IPS-15b (cell line): Measurements from ENCODE around the gene UQCR10.
A peak's percentile ranks its signal among the peaks of the same experiment; 100 is the strongest.

ENCODE experiments used
- H3K27me3 ChIP-seq: one replicate; pipeline ENCODE4 v1.6.1; 2013; ENCODE audit warnings: low read length; ENCODE audit not compliant: control insufficient read depth, insufficient read depth
- H3K36me3 ChIP-seq: one replicate; pipeline ENCODE4 v1.6.1; 2013; ENCODE audit warnings: low read length; ENCODE audit not compliant: control insufficient read depth, insufficient read depth
- H3K4me1 ChIP-seq: one replicate; pipeline ENCODE4 v1.6.1; 2013; ENCODE audit warnings: mild to moderate bottlenecking, low read length; ENCODE audit not compliant: control insufficient read depth, insufficient read depth
- H3K4me3 ChIP-seq: one replicate; pipeline ENCODE4 v1.5.1; 2013; ENCODE audit warnings: low read depth, low read length
- H3K9ac ChIP-seq: one replicate; pipeline ENCODE4 v1.6.1; 2013; ENCODE audit warnings: low read depth, mild to moderate bottlenecking, low read length
- H3K9me3 ChIP-seq: one replicate; pipeline ENCODE4 v1.6.1; 2013; ENCODE audit warnings: mild to moderate bottlenecking, low read length; ENCODE audit not compliant: control insufficient read depth, insufficient read depth

Gene UQCR10

GRCh38 chr22:29726512-29727130, 40.5 kb upstream of the UQCR10 start:
- Histone ChIP-seq H3K4me3 (no peak overlapping the region), H3K27me3 (peaks cover 6% of the 10 kb centered on the region), H3K4me1 (peaks cover 2% of the 10 kb centered on the region), H3K9ac (no peak overlapping the region), H3K36me3 (peaks cover 2% of the 10 kb centered on the region), H3K9me3 (no peaks in the 10 kb centered on the region)

- H3K9ac ChIP-seq: no peak overlapping the region
These were observed 40.0 kb upstream of the UQCR10 start for GRCh38 chr22:29727131-29727523.

GRCh38 chr22:29729161-29729560, 38.0 kb upstream of the UQCR10 start:
- H3K4me3 ChIP-seq: no peak overlapping the region
- no peaks in the 10 kb centered on the region for H3K9me3 ChIP-seq
- no peak overlapping the region for H3K9ac ChIP-seq
- peaks cover 2% of the 10 kb centered on the region for H3K36me3 ChIP-seq
- H3K4me1 ChIP-seq: peaks cover 2% of the 10 kb centered on the region
- H3K27me3 ChIP-seq: peaks cover 4% of the 10 kb centered on the region

More at GRCh38 chr22:29727131-29727523, 40.0 kb upstream of the UQCR10 start:
- H3K36me3 ChIP-seq: peaks cover 2% of the 10 kb centered on the region
- peaks cover 4% of the 10 kb centered on the region for H3K27me3 ChIP-seq
- no peak overlapping the region for H3K4me3 ChIP-seq
- H3K9me3 ChIP-seq: no peaks in the 10 kb centered on the region
- H3K4me1 ChIP-seq: peaks cover 2% of the 10 kb centered on the region

- no peaks in the 10 kb centered on the region for H3K9me3 ChIP-seq
- H3K27me3 ChIP-seq: no peaks in the 10 kb centered on the region
- no peak overlapping the region for H3K9ac ChIP-seq
- no peak overlapping the region for H3K4me3 ChIP-seq
- H3K4me1 ChIP-seq: peaks cover 5% of the 10 kb centered on the region
- peaks cover 2% of the 10 kb centered on the region for H3K36me3 ChIP-seq
These were observed 35.9 kb upstream of the UQCR10 start for GRCh38 chr22:29731058-29731850.

GRCh38 chr22:29732883-29733282, 34.3 kb upstream of the UQCR10 start:
- H3K36me3 ChIP-seq: peaks cover 2% of the 10 kb centered on the region
- H3K27me3 ChIP-seq: no peaks in the 10 kb centered on the region
- peaks cover 3% of the 10 kb centered on the region for H3K4me1 ChIP-seq
- H3K9me3 ChIP-seq: no peaks in the 10 kb centered on the region
- no peak overlapping the region for H3K9ac ChIP-seq
- H3K4me3 ChIP-seq: no peak overlapping the region

GRCh38 chr22:29733362-29734201, 33.6 kb upstream of the UQCR10 start:
- H3K9ac ChIP-seq: no peak overlapping the region
- H3K4me1 ChIP-seq: peaks cover 3% of the 10 kb centered on the region
- H3K9me3 ChIP-seq: no peaks in the 10 kb centered on the region
- H3K4me3 ChIP-seq: no peak overlapping the region
- H3K36me3 ChIP-seq: peaks cover 2% of the 10 kb centered on the region
- no peaks in the 10 kb centered on the region for H3K27me3 ChIP-seq

GRCh38 chr22:29734406-29734805, 32.8 kb upstream of the UQCR10 start:
- Histone ChIP-seq H3K27me3 (no peaks in the 10 kb centered on the region), H3K36me3 (peaks cover 2% of the 10 kb centered on the region), H3K9me3 (no peaks in the 10 kb centered on the region), H3K4me1 (peaks cover 3% of the 10 kb centered on the region), H3K4me3 (no peak overlapping the region), H3K9ac (no peak overlapping the region)

GRCh38 chr22:29734838-29735237, 32.3 kb upstream of the UQCR10 start:
- peak overlapping the region; percentile 54 for H3K9ac ChIP-seq

GRCh38 chr22:29735416-29735815, 31.8 kb upstream of the UQCR10 start:
- Histone ChIP-seq H3K36me3 (peaks cover under 1% of the 10 kb centered on the region), H3K4me3 (no peak overlapping the region), H3K27me3 (no peaks in the 10 kb centered on the region), H3K9ac (no peak overlapping the region), H3K9me3 (no peaks in the 10 kb centered on the region), H3K4me1 (peaks cover 3% of the 10 kb centered on the region)

More at GRCh38 chr22:29734838-29735237, 32.3 kb upstream of the UQCR10 start:
- peaks cover 2% of the 10 kb centered on the region for H3K36me3 ChIP-seq
- no peaks in the 10 kb centered on the region for H3K27me3 ChIP-seq
- no peak overlapping the region for H3K4me3 ChIP-seq
- H3K9me3 ChIP-seq: no peaks in the 10 kb centered on the region
- peaks cover 3% of the 10 kb centered on the region for H3K4me1 ChIP-seq

- peaks cover 3% of the 10 kb centered on the region for H3K4me1 ChIP-seq
- H3K27me3 ChIP-seq: no peaks in the 10 kb centered on the region
- no peaks in the 10 kb centered on the region for H3K36me3 ChIP-seq
- no peak overlapping the region for H3K9ac ChIP-seq
- H3K4me3 ChIP-seq: no peak overlapping the region
- H3K9me3 ChIP-seq: no peaks in the 10 kb centered on the region
These were observed 29.7 kb upstream of the UQCR10 start for GRCh38 chr22:29737251-29738117.
